K562 (cell line): ENCODE data around the gene BNC2. TPM values are rescaled to one million over a fixed set of nuclear protein-coding genes. Genes with fewer than 3 reads are reported as not detected.

Experiments
- ATAC-seq: fragments of 200-7000 bp; cut with Tn5 transposase; 3 replicates; pipeline ENCODE4 v1.9.1; 2020; ENCODE audit warnings: moderate library complexity
- BruUV-seq: library from RNA; stranded (reverse); fragments of 400-500 nt; replicated peaks from 2 replicates; lab custom pipeline; 2021; lab: Mats Ljungman, UMichigan
- CTCF ChIA-PET: fragments of 300-600 bp; formaldehyde crosslinking; extraction: SDS; loops from one replicate; lab custom pipeline; 2021; ENCODE audit warnings: low intra/inter-chr PET ratio; lab: Yijun Ruan, JAX
- POLR2A ChIA-PET: fragments of 300-600, 350-650 bp; sonication (Branson Sonifier 250); formaldehyde crosslinking; extraction: SDS; loops from one replicate; lab custom pipeline; 2021; ENCODE audit warnings: antibody characterized with exemption, inconsistent platforms; lab: Yijun Ruan, JAX
- DNase-seq, 4 experiments: peaks; one replicate each; pipeline versions ENCODE4 v3.0.0 to v3.0.0-alpha.2; 2011 to 2018; ENCODE audit warnings: low spot score in 3 of 4, mixed read lengths in 3 of 4; ENCODE audit errors: extremely low read depth in 1 of 4
- FAIRE-seq: peaks from 2 replicates; lab custom pipeline; 2011; peaks lifted over from hg19 to GRCh38; lab: Jason Lieb, UNC
- H2AFZ ChIP-seq: 2 replicates; pipeline ENCODE4 v1.6.0; 2011; ENCODE audit warnings: low read depth, low read length, control low read depth, inconsistent platforms
- H3K27ac ChIP-seq: fragments of 200-600 bp; 3 replicates; pipeline ENCODE4 v1.8.0; 2011; ENCODE audit warnings: low read depth, mild to moderate bottlenecking, control low read depth, inconsistent platforms, low read length, moderate library complexity, mixed read lengths; ENCODE audit errors: extremely low read depth
- H3K27me3 ChIP-seq, 2 experiments: fragments of 300-600 bp in 1 of 2; 2 replicates in 1 of 2; 3 replicates in 1 of 2; pipeline versions ENCODE4 v1.6.0 to v1.8.0; 2011; ENCODE audit warnings: inconsistent platforms in 2 of 2, low read length in 2 of 2, mild to moderate bottlenecking in 1 of 2, mixed read lengths in 1 of 2, moderate library complexity in 1 of 2; ENCODE audit not compliant: control insufficient read depth in 2 of 2, insufficient read depth in 2 of 2
- H3K36me3 ChIP-seq: fragments of 300-600 bp; 3 replicates; pipeline ENCODE4 v1.8.0; 2011; ENCODE audit warnings: mild to moderate bottlenecking, low read length, inconsistent platforms; ENCODE audit not compliant: control insufficient read depth, insufficient read depth
- H3K4me1 ChIP-seq, 2 experiments: fragments of 200-600 bp in 1 of 2; replicated peaks in 1 of 2; 2 replicates in 1 of 2; 3 replicates in 1 of 2; pipeline versions ENCODE4 v1.5.1 to v1.8.0; 2011; ENCODE audit warnings: inconsistent platforms in 2 of 2, low read length in 2 of 2, mild to moderate bottlenecking in 1 of 2, mixed read lengths in 1 of 2, moderate library complexity in 1 of 2; ENCODE audit not compliant: control insufficient read depth in 2 of 2, insufficient read depth in 2 of 2
- H3K4me2 ChIP-seq: 2 replicates; pipeline ENCODE4 v1.6.1; 2011; ENCODE audit warnings: low read length, control low read depth, inconsistent platforms, mixed read lengths; ENCODE audit not compliant: insufficient read depth
- H3K4me3 ChIP-seq: fragments of 200-600 bp; sonication (generic), shearing (Covaris generic); 2 replicates; pipeline ENCODE4 v1.5.1; 2016; ENCODE audit warnings: control low read depth, inconsistent platforms
- H3K79me2 ChIP-seq: fragments of 200-600 bp; 3 replicates; pipeline ENCODE4 v1.8.0; 2011; ENCODE audit warnings: low read length, inconsistent platforms; ENCODE audit not compliant: control insufficient read depth, insufficient read depth
- H3K9ac ChIP-seq, 2 experiments: 2 replicates each; pipeline versions ENCODE4 v1.6.0 to v1.6.1; 2011; ENCODE audit warnings: low read depth in 2 of 2, low read length in 2 of 2, control low read depth in 1 of 2, inconsistent platforms in 1 of 2, mild to moderate bottlenecking in 1 of 2, mixed read lengths in 1 of 2; ENCODE audit not compliant: insufficient read depth in 1 of 2
- H3K9me1 ChIP-seq: one replicate; pipeline ENCODE4 v1.6.0; 2011; ENCODE audit warnings: inconsistent platforms, mild to moderate bottlenecking, low read length, moderate library complexity; ENCODE audit not compliant: control insufficient read depth, insufficient read depth
- H3K9me3 ChIP-seq: replicated peaks from 2 replicates; pipeline ENCODE4 v1.5.1; 2011; ENCODE audit warnings: low read depth, low read length, inconsistent platforms; ENCODE audit not compliant: control insufficient read depth, insufficient read depth
- H4K20me1 ChIP-seq: replicated peaks from 2 replicates; pipeline ENCODE4 v1.6.1; 2011; ENCODE audit warnings: low read length, inconsistent platforms, mixed read lengths; ENCODE audit not compliant: control insufficient read depth, insufficient read depth
- C11orf30 ChIP-seq: fragments of 450-650 bp; IDR thresholded peaks from 2 replicates; pipeline ENCODE4 v1.6.1; 2016; ENCODE audit warnings: low read depth, mild to moderate bottlenecking
- CEBPB ChIP-seq: fragments of 450-650 bp; IDR thresholded peaks from 2 replicates; pipeline ENCODE4 v1.6.1; 2016; ENCODE audit warnings: missing genetic modification characterization, missing compliant biosample characterization
- CREB3L1 ChIP-seq: fragments of 450-650 bp; IDR thresholded peaks from 2 replicates; pipeline ENCODE4 v1.6.1; 2014; ENCODE audit warnings: low read depth, mild to moderate bottlenecking, moderate library complexity, borderline replicate concordance
- HES1 ChIP-seq: fragments of 450-650 bp; IDR thresholded peaks from 2 replicates; pipeline ENCODE4 v1.6.1; 2016; ENCODE audit warnings: low read depth, mild to moderate bottlenecking, moderate library complexity
- RFX1 ChIP-seq: fragments of 450-650 bp; IDR thresholded peaks from 2 replicates; pipeline ENCODE4 v1.6.1; 2016; ENCODE audit warnings: mild to moderate bottlenecking, moderate library complexity
- SP1 ChIP-seq: sonication (generic); formaldehyde crosslinking; IDR thresholded peaks from 2 replicates; pipeline ENCODE4 v1.8.1; 2022; ENCODE audit warnings: mild to moderate bottlenecking, missing genetic modification reagents
- TAF9B ChIP-seq: fragments of 450-650 bp; IDR thresholded peaks from 2 replicates; pipeline ENCODE4 v1.6.1; 2018; ENCODE audit warnings: mild to moderate bottlenecking; ENCODE audit not compliant: partially characterized antibody
- ZNF12 ChIP-seq: sonication (generic); formaldehyde crosslinking; IDR thresholded peaks from 2 replicates; pipeline ENCODE4 v1.4.0; 2020; ENCODE audit warnings: mild to moderate bottlenecking, missing genetic modification reagents
- WGBS: fragments of 100-300 bp; shearing (Covaris generic); methylation state at CpG from one replicate; pipeline ENCODE4 v1.1.6; 2016; ENCODE audit warnings: low coverage, mixed read lengths; ENCODE audit not compliant: insufficient coverage; ENCODE audit errors: missing lambda C conversion rate; 5-methylcytosine and 5-hydroxymethylcytosine counted together
- in situ Hi-C: fragments of 300-500 bp; cut with MboI; formaldehyde crosslinking; loops from 4 replicates; pipeline ENCODE4 v1.15.0; 2018; ENCODE audit warnings: inconsistent platforms, mixed read lengths
- intact Hi-C: fragments of 100-400 bp; cut with micrococcal nuclease; formaldehyde crosslinking; loops from 2 replicates; pipeline ENCODE4 v1.14.2; 2022
- polyA plus RNA-seq, 8 experiments: library from polyadenylated mRNA; depleted of rRNA in 4 of 8; stranded (reverse) in 5 of 8; unstranded in 3 of 8; fragments of >200 nt; fragmentation: Nextera tagmentation in 2 of 8; fragmentation: Illumina TruSeq in 1 of 8; extraction: Ambion mirVana in 2 of 8; extraction: Trizol in 1 of 8; gene quantifications; 2 replicates each; pipeline versions ENCODE4 v1.2.1 to v1.2.3, GENCODE V29; 2011 to 2014; ENCODE audit warnings: inconsistent platforms in 1 of 8, missing spikeins in 1 of 8
- total RNA-seq, 7 experiments: library from RNA; depleted of rRNA in 6 of 7; stranded (reverse); fragments of >200 nt in 6 of 7; fragmentation: Illumina TruSeq in 2 of 7; extraction: Trizol in 2 of 7; gene quantifications; 2 replicates each; pipeline versions ENCODE4 v1.2.1 to v1.2.3, GENCODE V29; 2011 to 2021; ENCODE audit warnings: low replicate concordance in 1 of 7

Gene BNC2
- total and polyA plus RNA-seq, 9 of the 15 experiments (the other 6 are each of a cell fraction or from before 2014, with no cell fraction given), result not detected

- in situ Hi-C loops, result no loop called here
- ATAC-seq, result no peak
Observed at GRCh38 chr9:16543686-16544085, 326.8 kb downstream of the BNC2 start.

GRCh38 chr9:16543225-16543624 is 327.2 kb downstream of the BNC2 start:
- Histone ChIP-seq H3K27me3 (no peaks in the 10 kb centered on the region), H4K20me1 (no peaks in the 10 kb centered on the region), H3K4me3 (no peak overlapping the region), H2AFZ (no peak overlapping the region), H3K79me2 (no peaks in the 10 kb centered on the region), H3K36me3 (no peaks in the 10 kb centered on the region), H3K9me3 (no peaks in the 10 kb centered on the region), H3K9ac (no peak overlapping the region), H3K4me2 (no peak overlapping the region), H3K9me1 (no peaks in the 10 kb centered on the region), H3K4me1 (no peaks in the 10 kb centered on the region), H3K27ac (no peak overlapping the region)
- ChIA-PET CTCF (no interaction called here), POLR2A (no interaction called here)
- ATAC-seq (no peak), DNase-seq (no peak), FAIRE-seq (no peak)
- in situ Hi-C loops (no loop called here), intact Hi-C loops (no loop called here)
- TF ChIP-seq SP1 (CRISPR knock-in tag) (no peak), TAF9B (no peak), CREB3L1 (no peak), ZNF12 (CRISPR knock-in tag) (no peak), CEBPB (tag) (no peak)
- 0% methylated on average over 3 of the region's 3 CpGs for WGBS
- no TSS peak for BruUV-seq

More at GRCh38 chr9:16543686-16544085, 326.8 kb downstream of the BNC2 start:
- no peak for DNase-seq
- H3K9ac ChIP-seq, result no peak overlapping the region
- H3K9me3 ChIP-seq, result no peaks in the 10 kb centered on the region
- FAIRE-seq, result no peak
- no peaks in the 10 kb centered on the region for H4K20me1 ChIP-seq
- POLR2A ChIA-PET, result no interaction called here
- no peaks in the 10 kb centered on the region for H3K4me1 ChIP-seq
- BruUV-seq, result no TSS peak
- CTCF ChIA-PET, result no interaction called here
- no peak overlapping the region for H3K4me2 ChIP-seq
- H3K27ac ChIP-seq, result no peak overlapping the region
- TF ChIP-seq C11orf30 (no peak), RFX1 (no peak), HES1 (no peak)
- no peak overlapping the region for H3K4me3 ChIP-seq
- no peaks in the 10 kb centered on the region for H3K36me3 ChIP-seq
- H3K27me3 ChIP-seq, result no peaks in the 10 kb centered on the region
- H2AFZ ChIP-seq, result no peak overlapping the region
- 0% methylated on average over 2 of the region's 3 CpGs for WGBS
- no peaks in the 10 kb centered on the region for H3K9me1 ChIP-seq
- intact Hi-C loops, result no loop called here
- H3K79me2 ChIP-seq, result no peaks in the 10 kb centered on the region
